ENCODE data around the gene SBNO2. TPM values are rescaled to one million over a fixed set of nuclear protein-coding genes. Genes with fewer than 3 reads are reported as not detected.

SBNO2 gene
- total and polyA plus RNA-seq, 9 of the 15 experiments (the other 6 are each of a cell fraction or from before 2014, with no cell fraction given) = 0.01 to 46.2 (median 6.7) TPM

DNA sequence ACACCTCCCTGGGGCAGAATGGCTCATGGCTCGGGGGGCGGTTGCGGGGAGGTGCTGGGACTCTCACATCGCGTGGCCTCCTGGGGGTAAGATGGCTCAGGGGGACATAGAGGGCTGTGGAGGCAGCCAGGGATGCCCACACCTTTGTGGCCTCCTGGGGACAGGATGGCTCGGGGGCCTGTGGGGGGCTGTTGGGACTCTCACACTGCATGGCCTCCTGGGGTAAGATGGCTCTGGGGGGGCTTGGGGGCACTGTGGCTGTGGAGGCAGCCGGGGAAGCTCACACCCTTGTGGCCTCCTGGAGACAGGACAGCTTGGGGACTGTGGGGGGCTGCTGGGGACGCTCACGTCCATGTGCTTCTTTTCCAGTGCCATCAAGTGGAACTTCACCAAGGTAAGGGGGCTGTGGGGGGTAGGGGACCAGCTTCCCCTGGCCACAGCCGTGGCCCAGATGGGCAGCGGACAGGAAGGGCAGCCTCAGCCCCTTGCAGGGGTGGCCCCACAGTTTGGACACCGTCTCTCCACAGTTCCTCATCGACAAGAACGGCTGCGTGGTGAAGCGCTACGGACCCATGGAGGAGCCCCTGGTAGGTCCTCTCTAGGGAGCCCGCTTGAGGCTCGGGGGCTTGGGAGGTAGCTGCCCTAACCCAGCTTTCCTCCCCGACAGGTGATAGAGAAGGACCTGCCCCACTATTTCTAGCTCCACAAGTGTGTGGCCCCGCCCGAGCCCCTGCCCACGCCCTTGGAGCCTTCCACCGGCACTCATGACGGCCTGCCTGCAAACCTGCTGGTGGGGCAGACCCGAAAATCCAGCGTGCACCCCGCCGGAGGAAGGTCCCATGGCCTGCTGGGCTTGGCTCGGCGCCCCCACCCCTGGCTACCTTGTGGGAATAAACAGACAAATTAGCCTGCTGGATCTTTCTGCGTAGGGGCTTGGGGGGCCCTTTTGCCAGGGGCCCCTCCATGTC is 67.9 kb downstream of the SBNO2 start (continued):
- TF ChIP-seq, protein P1, sequence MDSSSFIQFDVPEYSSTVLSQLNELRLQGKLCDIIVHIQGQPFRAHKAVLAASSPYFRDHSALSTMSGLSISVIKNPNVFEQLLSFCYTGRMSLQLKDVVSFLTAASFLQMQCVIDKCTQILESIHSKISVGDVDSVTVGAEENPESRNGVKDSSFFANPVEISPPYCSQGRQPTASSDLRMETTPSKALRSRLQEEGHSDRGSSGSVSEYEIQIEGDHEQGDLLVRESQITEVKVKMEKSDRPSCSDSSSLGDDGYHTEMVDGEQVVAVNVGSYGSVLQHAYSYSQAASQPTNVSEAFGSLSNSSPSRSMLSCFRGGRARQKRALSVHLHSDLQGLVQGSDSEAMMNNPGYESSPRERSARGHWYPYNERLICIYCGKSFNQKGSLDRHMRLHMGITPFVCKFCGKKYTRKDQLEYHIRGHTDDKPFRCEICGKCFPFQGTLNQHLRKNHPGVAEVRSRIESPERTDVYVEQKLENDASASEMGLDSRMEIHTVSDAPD (CRISPR knock-in tag; IDR thresholded peaks at IDR 0.05) = no peak
- TF ChIP-seq TAF9B (IDR thresholded peaks at IDR 0.05; ENCODE audit: partially characterized antibody) (no peak), BCL6 (CRISPR knock-in tag; IDR thresholded peaks at IDR 0.05) (no peak), FOXM1 (IDR thresholded peaks at IDR 0.05; ENCODE audit: low read depth) (no peak), FOXM1 (CRISPR knock-in tag; IDR thresholded peaks at IDR 0.05; ENCODE audit: low read depth) (no peak), POLR3G (IDR thresholded peaks at IDR 0.05; ENCODE audit: extremely low read depth, insufficient read length, insufficient replicate concordance) (no peak), BRCA1 (IDR thresholded peaks at IDR 0.05) (no peak), BRCA1 (CRISPR knock-in tag; IDR thresholded peaks at IDR 0.05) (no peak)
- TF ChIP-seq, protein P2, sequence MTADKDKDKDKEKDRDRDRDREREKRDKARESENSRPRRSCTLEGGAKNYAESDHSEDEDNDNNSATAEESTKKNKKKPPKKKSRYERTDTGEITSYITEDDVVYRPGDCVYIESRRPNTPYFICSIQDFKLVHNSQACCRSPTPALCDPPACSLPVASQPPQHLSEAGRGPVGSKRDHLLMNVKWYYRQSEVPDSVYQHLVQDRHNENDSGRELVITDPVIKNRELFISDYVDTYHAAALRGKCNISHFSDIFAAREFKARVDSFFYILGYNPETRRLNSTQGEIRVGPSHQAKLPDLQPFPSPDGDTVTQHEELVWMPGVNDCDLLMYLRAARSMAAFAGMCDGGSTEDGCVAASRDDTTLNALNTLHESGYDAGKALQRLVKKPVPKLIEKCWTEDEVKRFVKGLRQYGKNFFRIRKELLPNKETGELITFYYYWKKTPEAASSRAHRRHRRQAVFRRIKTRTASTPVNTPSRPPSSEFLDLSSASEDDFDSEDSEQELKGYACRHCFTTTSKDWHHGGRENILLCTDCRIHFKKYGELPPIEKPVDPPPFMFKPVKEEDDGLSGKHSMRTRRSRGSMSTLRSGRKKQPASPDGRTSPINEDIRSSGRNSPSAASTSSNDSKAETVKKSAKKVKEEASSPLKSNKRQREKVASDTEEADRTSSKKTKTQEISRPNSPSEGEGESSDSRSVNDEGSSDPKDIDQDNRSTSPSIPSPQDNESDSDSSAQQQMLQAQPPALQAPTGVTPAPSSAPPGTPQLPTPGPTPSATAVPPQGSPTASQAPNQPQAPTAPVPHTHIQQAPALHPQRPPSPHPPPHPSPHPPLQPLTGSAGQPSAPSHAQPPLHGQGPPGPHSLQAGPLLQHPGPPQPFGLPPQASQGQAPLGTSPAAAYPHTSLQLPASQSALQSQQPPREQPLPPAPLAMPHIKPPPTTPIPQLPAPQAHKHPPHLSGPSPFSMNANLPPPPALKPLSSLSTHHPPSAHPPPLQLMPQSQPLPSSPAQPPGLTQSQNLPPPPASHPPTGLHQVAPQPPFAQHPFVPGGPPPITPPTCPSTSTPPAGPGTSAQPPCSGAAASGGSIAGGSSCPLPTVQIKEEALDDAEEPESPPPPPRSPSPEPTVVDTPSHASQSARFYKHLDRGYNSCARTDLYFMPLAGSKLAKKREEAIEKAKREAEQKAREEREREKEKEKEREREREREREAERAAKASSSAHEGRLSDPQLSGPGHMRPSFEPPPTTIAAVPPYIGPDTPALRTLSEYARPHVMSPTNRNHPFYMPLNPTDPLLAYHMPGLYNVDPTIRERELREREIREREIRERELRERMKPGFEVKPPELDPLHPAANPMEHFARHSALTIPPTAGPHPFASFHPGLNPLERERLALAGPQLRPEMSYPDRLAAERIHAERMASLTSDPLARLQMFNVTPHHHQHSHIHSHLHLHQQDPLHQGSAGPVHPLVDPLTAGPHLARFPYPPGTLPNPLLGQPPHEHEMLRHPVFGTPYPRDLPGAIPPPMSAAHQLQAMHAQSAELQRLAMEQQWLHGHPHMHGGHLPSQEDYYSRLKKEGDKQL (CRISPR knock-in tag; IDR thresholded peaks at IDR 0.05; ENCODE audit: borderline replicate concordance) = no peak
- TF ChIP-seq, protein P3, sequence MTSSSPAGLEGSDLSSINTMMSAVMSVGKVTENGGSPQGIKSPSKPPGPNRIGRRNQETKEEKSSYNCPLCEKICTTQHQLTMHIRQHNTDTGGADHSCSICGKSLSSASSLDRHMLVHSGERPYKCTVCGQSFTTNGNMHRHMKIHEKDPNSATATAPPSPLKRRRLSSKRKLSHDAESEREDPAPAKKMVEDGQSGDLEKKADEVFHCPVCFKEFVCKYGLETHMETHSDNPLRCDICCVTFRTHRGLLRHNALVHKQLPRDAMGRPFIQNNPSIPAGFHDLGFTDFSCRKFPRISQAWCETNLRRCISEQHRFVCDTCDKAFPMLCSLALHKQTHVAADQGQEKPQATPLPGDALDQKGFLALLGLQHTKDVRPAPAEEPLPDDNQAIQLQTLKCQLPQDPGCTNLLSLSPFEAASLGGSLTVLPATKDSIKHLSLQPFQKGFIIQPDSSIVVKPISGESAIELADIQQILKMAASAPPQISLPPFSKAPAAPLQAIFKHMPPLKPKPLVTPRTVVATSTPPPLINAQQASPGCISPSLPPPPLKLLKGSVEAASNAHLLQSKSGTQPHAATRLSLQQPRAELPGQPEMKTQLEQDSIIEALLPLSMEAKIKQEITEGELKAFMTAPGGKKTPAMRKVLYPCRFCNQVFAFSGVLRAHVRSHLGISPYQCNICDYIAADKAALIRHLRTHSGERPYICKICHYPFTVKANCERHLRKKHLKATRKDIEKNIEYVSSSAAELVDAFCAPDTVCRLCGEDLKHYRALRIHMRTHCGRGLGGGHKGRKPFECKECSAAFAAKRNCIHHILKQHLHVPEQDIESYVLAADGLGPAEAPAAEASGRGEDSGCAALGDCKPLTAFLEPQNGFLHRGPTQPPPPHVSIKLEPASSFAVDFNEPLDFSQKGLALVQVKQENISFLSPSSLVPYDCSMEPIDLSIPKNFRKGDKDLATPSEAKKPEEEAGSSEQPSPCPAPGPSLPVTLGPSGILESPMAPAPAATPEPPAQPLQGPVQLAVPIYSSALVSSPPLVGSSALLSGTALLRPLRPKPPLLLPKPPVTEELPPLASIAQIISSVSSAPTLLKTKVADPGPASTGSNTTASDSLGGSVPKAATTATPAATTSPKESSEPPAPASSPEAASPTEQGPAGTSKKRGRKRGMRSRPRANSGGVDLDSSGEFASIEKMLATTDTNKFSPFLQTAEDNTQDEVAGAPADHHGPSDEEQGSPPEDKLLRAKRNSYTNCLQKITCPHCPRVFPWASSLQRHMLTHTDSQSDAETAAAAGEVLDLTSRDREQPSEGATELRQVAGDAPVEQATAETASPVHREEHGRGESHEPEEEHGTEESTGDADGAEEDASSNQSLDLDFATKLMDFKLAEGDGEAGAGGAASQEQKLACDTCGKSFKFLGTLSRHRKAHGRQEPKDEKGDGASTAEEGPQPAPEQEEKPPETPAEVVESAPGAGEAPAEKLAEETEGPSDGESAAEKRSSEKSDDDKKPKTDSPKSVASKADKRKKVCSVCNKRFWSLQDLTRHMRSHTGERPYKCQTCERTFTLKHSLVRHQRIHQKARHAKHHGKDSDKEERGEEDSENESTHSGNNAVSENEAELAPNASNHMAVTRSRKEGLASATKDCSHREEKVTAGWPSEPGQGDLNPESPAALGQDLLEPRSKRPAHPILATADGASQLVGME (CRISPR knock-in tag; IDR thresholded peaks at IDR 0.05) = no peak
- TF ChIP-seq, protein P4, sequence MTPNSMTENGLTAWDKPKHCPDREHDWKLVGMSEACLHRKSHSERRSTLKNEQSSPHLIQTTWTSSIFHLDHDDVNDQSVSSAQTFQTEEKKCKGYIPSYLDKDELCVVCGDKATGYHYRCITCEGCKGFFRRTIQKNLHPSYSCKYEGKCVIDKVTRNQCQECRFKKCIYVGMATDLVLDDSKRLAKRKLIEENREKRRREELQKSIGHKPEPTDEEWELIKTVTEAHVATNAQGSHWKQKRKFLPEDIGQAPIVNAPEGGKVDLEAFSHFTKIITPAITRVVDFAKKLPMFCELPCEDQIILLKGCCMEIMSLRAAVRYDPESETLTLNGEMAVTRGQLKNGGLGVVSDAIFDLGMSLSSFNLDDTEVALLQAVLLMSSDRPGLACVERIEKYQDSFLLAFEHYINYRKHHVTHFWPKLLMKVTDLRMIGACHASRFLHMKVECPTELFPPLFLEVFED (CRISPR knock-in tag; conservative IDR thresholded peaks at IDR 0.05) = no peak
